A673 (cell line): Measurements from ENCODE around the gene SCRN2.

Source experiments
- CTCF ChIP-seq: fragments of 300-800, 200-600 bp; sonication (generic); conservative IDR thresholded peaks from 2 replicates; pipeline ENCODE4 v1.5.1; 2017; ENCODE audit warnings: low read depth, mild to moderate bottlenecking, antibody characterized with exemption, low read length, moderate library complexity, mixed read lengths
- EZH2 ChIP-seq: fragments of 200-600 bp; sonication (generic); IDR thresholded peaks from 2 replicates; pipeline ENCODE4 v1.6.1; 2017; ENCODE audit warnings: borderline replicate concordance, low read depth, mild to moderate bottlenecking, mixed read lengths, antibody characterized with exemption, low read length; ENCODE audit not compliant: poor library complexity, severe bottlenecking

GRCh38 chr17:47866941-47867340 lies 25.9 kb upstream of the SCRN2 start:
- TF ChIP-seq CTCF (no peak), EZH2 (no peak)
